Measurements from ENCODE around the gene LRWD1. TPM values are rescaled to one million over a fixed set of nuclear protein-coding genes. Genes with fewer than 3 reads are reported as not detected.
"Not testable (repeated sequence)": the region's sequence is repeated elsewhere in the genome, so short reads cannot be mapped to it uniquely, and the experiment has no call there.

Gene LRWD1
- total RNA-seq, 4 donors from 2014 or later = 11.4 to 23.5 (median 16.4) TPM

DNA sequence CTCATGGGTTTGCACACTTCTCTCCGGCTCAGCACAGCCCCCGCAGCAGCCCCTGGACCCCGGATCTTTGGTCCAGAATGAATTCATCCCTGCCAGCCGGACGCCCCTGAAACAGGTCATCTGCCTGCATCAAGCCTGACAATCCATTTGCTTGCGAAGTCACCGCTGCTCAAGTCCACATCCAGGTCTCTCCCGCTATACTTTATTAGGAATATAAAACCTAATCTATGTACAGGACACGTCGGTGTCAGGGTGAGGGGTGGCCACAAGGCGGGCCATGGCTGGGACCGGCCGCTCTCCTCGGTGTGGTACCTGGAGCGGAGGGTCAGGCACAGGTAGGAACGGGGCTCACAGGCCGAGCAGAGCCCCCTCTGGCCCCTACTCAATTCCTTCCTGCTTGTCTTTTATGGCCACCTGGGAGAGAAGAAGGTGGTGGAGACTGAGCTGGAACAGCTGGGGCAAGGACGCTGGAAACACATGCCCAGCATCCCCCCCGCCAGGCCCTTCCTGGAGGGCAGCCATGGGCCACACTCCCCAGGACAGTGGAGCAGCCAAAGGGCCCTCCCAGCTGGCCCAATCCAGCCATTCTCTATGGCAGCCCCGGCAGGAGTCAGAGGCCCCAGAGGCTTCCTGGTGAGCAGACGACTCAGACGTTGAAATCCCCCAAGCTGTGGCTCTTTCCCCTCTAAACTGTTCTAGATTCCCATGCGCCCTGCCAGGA, 8.6 kb downstream of the LRWD1 start:
- 88% methylated on average over 19 to 21 of the region's 23 CpGs for WGBS, 2 donors
- H3K36me3 ChIP-seq = peaks cover 12 to 17% of the 10 kb centered on the region in 2 donors
- H3K4me3 ChIP-seq (replicated peaks in 1 of 3) = no peak overlapping the region
- H3K27ac ChIP-seq = no peak overlapping the region
- no peaks in the 10 kb centered on the region for H3K27me3 ChIP-seq
- no peak for TF ChIP-seq POLR2A (IDR thresholded peaks at IDR 0.05)
- TF ChIP-seq, protein P1, sequence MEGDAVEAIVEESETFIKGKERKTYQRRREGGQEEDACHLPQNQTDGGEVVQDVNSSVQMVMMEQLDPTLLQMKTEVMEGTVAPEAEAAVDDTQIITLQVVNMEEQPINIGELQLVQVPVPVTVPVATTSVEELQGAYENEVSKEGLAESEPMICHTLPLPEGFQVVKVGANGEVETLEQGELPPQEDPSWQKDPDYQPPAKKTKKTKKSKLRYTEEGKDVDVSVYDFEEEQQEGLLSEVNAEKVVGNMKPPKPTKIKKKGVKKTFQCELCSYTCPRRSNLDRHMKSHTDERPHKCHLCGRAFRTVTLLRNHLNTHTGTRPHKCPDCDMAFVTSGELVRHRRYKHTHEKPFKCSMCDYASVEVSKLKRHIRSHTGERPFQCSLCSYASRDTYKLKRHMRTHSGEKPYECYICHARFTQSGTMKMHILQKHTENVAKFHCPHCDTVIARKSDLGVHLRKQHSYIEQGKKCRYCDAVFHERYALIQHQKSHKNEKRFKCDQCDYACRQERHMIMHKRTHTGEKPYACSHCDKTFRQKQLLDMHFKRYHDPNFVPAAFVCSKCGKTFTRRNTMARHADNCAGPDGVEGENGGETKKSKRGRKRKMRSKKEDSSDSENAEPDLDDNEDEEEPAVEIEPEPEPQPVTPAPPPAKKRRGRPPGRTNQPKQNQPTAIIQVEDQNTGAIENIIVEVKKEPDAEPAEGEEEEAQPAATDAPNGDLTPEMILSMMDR (IDR thresholded peaks at IDR 0.05) = no peak
- no peaks in the 10 kb centered on the region for H3K4me1 ChIP-seq
- peak; percentile 0 to 1 for DNase-seq
- intact Hi-C loops (cut with DNase I) = no loop called here
- no peaks in the 10 kb centered on the region for H3K9me3 ChIP-seq

- 89% methylated on average over 7 of the region's 14 CpGs; no CpG with 5 or more reads in 1 of the 2 donors for WGBS, 2 donors
- DNase-seq; intact Hi-C loops (cut with DNase I): not testable (repeated sequence)
Measured at GRCh38 chr7:102474116-102474515, 9.3 kb downstream of the LRWD1 start.

GRCh38 chr7:102474736-102475435, 10.1 kb downstream of the LRWD1 start:
- H3K4me3 ChIP-seq (replicated peaks in 1 of 3); H3K27me3 ChIP-seq; H3K4me1 ChIP-seq; intact Hi-C loops (cut with DNase I); H3K9me3 ChIP-seq; H3K27ac ChIP-seq; DNase-seq: not testable (repeated sequence)
- 95% methylated on average over 4 of the region's 19 CpGs; no CpG with 5 or more reads in 1 of the 2 donors for WGBS, 2 donors
- H3K36me3 ChIP-seq = peaks cover 12 to 17% of the 10 kb centered on the region in 2 donors

More at GRCh38 chr7:102474116-102474515, 9.3 kb downstream of the LRWD1 start:
- H3K36me3 ChIP-seq = peaks cover 12 to 17% of the 10 kb centered on the region in 2 donors
- H3K9me3 ChIP-seq; H3K4me3 ChIP-seq (replicated peaks in 1 of 3); H3K27ac ChIP-seq; H3K27me3 ChIP-seq; H3K4me1 ChIP-seq: not testable (repeated sequence)

DNA sequence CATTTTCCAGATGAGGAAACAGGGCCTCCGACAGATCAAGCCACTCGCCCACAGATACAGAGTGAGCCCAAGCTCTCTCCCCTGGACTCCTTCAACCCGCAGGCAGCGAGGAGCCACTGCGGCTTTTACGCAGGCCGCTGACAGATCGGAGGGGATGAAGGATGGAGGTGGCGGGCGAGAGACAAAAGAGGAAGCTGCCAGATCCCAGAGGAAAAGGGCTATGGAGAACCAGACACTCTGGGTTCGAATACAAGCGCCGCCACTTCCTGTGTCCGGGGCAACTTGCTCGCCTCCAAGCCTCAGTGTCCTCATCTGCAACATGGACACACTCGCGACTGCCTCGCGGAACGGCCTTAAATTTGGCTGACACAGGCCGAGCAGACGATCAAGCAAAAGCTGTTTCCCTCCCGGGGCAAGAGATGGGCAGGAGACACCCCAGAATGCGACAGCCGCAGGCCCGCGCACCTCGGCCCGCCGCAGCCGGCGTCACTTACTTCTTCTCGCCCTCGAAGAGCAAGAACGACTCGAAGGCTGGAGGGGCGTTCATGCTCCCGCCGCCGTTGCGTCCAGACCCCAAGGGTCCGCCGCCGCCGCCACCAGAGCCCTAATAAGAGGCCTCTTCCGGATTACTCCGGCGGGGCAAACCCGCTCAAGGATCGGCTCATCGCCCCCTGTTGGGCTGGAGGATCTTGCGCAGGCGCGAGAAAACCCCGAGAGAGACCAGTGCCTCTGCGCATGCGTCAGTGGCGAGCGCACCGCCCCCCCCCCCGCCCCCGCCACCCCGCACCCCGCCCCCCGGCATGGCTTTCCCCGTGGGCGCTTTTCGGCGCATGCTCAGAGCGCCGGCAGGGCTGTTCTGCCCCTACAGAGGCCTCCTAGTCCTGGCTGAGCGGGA, 13.8 kb downstream of the LRWD1 start, which contains the start of gene POLR2J:
Gene POLR2J, minus strand, starts transcription at position 609 of the 895 bp plus-strand sequence. Its CDS starts 62 bp downstream, at position 547.
- H3K36me3 ChIP-seq; intact Hi-C loops (cut with DNase I); H3K9me3 ChIP-seq; H3K4me1 ChIP-seq; H3K27me3 ChIP-seq; H3K27ac ChIP-seq: not testable (repeated sequence)
- DNase-seq = peak; percentile 67 to 86
- peak within 1 kb of the TSS in 1 of 3 donors; percentile 40 for H3K4me3 ChIP-seq (replicated peaks in 1 of 3)
- TF ChIP-seq, protein P1 (IDR thresholded peaks at IDR 0.05) = peak in 4 of 6 experiments; percentile 16 to 62 (median 36)
- peak in 1 of 2 donors; percentile 47 for TF ChIP-seq POLR2A (IDR thresholded peaks at IDR 0.05)
- 0% methylated on average over 1 of the region's 72 CpGs; no CpG with 5 or more reads in 1 of the 2 donors for WGBS, 2 donors

GRCh38 chr7:102479209-102479584, 14.4 kb downstream of the LRWD1 start:
- DNase-seq; H3K4me3 ChIP-seq (replicated peaks in 1 of 3); H3K9me3 ChIP-seq; H3K36me3 ChIP-seq; H3K27ac ChIP-seq; H3K4me1 ChIP-seq; intact Hi-C loops (cut with DNase I); H3K27me3 ChIP-seq: not testable (repeated sequence)
- no CpG with 5 or more reads among the region's 10 CpGs for WGBS, 2 donors

GRCh38 chr7:102479982-102480637, 15.3 kb downstream of the LRWD1 start:
- H3K27ac ChIP-seq; H3K36me3 ChIP-seq; H3K9me3 ChIP-seq; H3K4me3 ChIP-seq (replicated peaks in 1 of 3); H3K4me1 ChIP-seq; intact Hi-C loops (cut with DNase I); H3K27me3 ChIP-seq: not testable (repeated sequence)
- TF ChIP-seq, protein P1 (IDR thresholded peaks at IDR 0.05) = peak in 5 of 6 experiments; percentile 11 to 49 (median 40)
- WGBS, 2 donors = 5 to 7% methylated on average over 8 of the region's 11 CpGs
- DNase-seq = peak; percentile 26 to 68

- DNase-seq; H3K9me3 ChIP-seq; H3K27ac ChIP-seq; H3K36me3 ChIP-seq; H3K4me3 ChIP-seq (replicated peaks in 1 of 3); intact Hi-C loops (cut with DNase I); H3K27me3 ChIP-seq; H3K4me1 ChIP-seq: not testable (repeated sequence)
- WGBS, 2 donors = no CpG with 5 or more reads among the region's 10 CpGs
Measured at GRCh38 chr7:102481962-102482361, 17.2 kb downstream of the LRWD1 start.

DNA sequence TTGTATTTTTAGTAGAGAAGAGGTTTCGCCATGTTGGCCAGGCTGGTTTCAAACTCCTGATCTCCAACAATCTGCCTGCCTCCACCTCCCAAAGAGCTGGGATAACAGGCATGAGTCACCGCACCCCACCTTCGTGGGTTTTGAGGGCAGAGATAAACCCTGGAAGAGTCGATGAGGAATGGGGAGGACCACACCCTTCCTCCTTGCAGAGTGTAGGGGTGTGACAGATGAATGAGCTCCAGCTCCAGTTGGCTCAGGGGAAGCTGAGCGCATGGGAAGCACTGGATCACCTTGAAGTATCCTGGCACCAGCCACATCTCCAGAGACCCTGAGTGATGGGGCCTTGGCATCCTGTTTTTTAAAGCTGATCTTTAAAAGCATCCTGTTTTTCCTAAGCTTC, 19.5 kb downstream of the LRWD1 start:
- DNase-seq; H3K27ac ChIP-seq; intact Hi-C loops (cut with DNase I); H3K27me3 ChIP-seq; H3K9me3 ChIP-seq; H3K36me3 ChIP-seq; H3K4me3 ChIP-seq (replicated peaks in 1 of 3); H3K4me1 ChIP-seq: not testable (repeated sequence)
- WGBS, 2 donors = no CpG with 5 or more reads among the region's 5 CpGs

All from thyroid gland (tissue), 4 donors.